Measurements from ENCODE around the gene ENAH.

DNA sequence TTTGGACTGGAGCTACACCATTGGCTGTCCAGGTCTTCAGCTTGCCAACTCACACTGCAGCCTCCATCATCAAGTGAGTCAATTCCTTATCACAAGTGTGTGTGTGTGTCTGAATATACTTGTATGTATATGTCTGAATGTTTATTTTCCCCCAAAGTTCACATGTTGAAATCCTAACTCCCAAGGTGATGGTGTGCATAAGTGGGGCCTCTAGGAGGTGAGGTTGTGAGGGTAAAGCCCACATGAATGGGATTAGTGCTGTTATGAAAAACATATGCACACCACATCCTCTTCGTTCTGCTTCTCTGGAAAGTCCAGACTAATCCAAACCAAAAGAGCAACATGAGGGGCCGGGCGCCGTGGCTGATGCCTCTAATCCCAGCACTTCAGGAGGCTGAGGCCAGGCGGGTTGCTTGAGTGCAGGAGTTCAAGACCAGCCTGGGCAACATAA is 176.4 kb downstream of the ENAH start:
- TF ChIP-seq CTCF (conservative IDR thresholded peaks at IDR 0.05 in 1 of 2, IDR thresholded peaks at IDR 0.05 in 1 of 2; ENCODE audit: extremely low read depth in 1 of 2, insufficient read depth in 1 of 2, low read depth in 1 of 2, low read length in 2 of 2) = no peak
- TF ChIP-seq EZH2 (IDR thresholded peaks at IDR 0.05; ENCODE audit: borderline replicate concordance, low read length) = no peak

Measured in mammary epithelial cell (primary cell).